H1 (cell line): ENCODE measurements around the gene ABHD14A. TPM values are rescaled to one million over a fixed set of nuclear protein-coding genes. Genes with fewer than 3 reads are reported as not detected.
A peak's percentile ranks its signal among the peaks of the same experiment; 100 is the strongest.

Source experiments
- BRCA1 ChIP-seq: IDR thresholded peaks from 2 replicates; pipeline ENCODE4 v1.6.1; 2012; ENCODE audit warnings: low read depth, low read length, improper control_type of control experiment
- CBX8 ChIP-seq: fragments of 300-800, 300-1000 bp; sonication (generic); IDR thresholded peaks from 2 replicates; pipeline ENCODE4 v1.7.1; 2016; ENCODE audit warnings: low read depth, low read length, borderline replicate concordance
- CHD2 ChIP-seq: IDR thresholded peaks from 2 replicates; pipeline ENCODE4 v1.6.1; 2012; ENCODE audit warnings: low read length, improper control_type of control experiment
- CREB1 ChIP-seq: IDR thresholded peaks from 2 replicates; pipeline ENCODE4 v1.6.1; 2012; ENCODE audit warnings: inconsistent platforms
- EP300 ChIP-seq, 2 experiments: IDR thresholded peaks; 1 replicate in 1 of 2; 2 replicates in 1 of 2; pipeline ENCODE4 v1.6.1; 2011 to 2012; ENCODE audit warnings: low read depth in 2 of 2, low read length in 2 of 2, mild to moderate bottlenecking in 2 of 2, borderline replicate concordance in 1 of 2, inconsistent platforms in 1 of 2, moderate library complexity in 1 of 2
- EZH2 ChIP-seq: fragments of 200-600 bp; sonication (generic); IDR thresholded peaks from 2 replicates; pipeline ENCODE4 v1.7.1; 2012; ENCODE audit warnings: low read depth, mild to moderate bottlenecking, moderate library complexity, low read length, inconsistent platforms; ENCODE audit not compliant: severe bottlenecking
- FOSL1 ChIP-seq: IDR thresholded peaks from 2 replicates; pipeline ENCODE4 v1.6.1; 2011; ENCODE audit warnings: mild to moderate bottlenecking, low read depth, low read length, moderate library complexity; ENCODE audit not compliant: insufficient read depth
- GTF2F1 ChIP-seq: IDR thresholded peaks from 2 replicates; pipeline ENCODE4 v1.6.1; 2012; ENCODE audit warnings: low read depth, low read length, improper control_type of control experiment, borderline replicate concordance
- KDM1A ChIP-seq: fragments of 200-600, 300-600 bp; sonication (generic); IDR thresholded peaks from 2 replicates; pipeline ENCODE4 v1.7.1; 2016; ENCODE audit warnings: mild to moderate bottlenecking, low read length, borderline replicate concordance
- PHF8 ChIP-seq: fragments of 200-600 bp; sonication (generic); conservative IDR thresholded peaks from 2 replicates; pipeline ENCODE4 v1.7.1; 2012; ENCODE audit warnings: low read depth, mild to moderate bottlenecking, inconsistent platforms, low read length, moderate library complexity
- RBBP5 ChIP-seq: IDR thresholded peaks from 2 replicates; pipeline ENCODE4 v1.7.1; 2012; ENCODE audit warnings: low read depth, mild to moderate bottlenecking, inconsistent platforms, low read length, moderate library complexity, borderline replicate concordance
- RNF2 ChIP-seq: fragments of 200-900, 300-1000 bp; sonication (generic); IDR thresholded peaks from 2 replicates; pipeline ENCODE4 v1.7.1; 2016; ENCODE audit warnings: borderline replicate concordance, low read depth, mild to moderate bottlenecking, antibody characterized with exemption, low read length; ENCODE audit not compliant: poor library complexity, severe bottlenecking; ENCODE audit errors: missing control alignments
- RXRA ChIP-seq: IDR thresholded peaks from 2 replicates; pipeline ENCODE4 v1.6.1; 2011; ENCODE audit warnings: low read depth, mild to moderate bottlenecking, low read length, moderate library complexity; ENCODE audit not compliant: insufficient read depth
- SAP30 ChIP-seq: fragments of 300-600 bp; sonication (generic); IDR thresholded peaks from 2 replicates; pipeline ENCODE4 v1.7.1; 2012; ENCODE audit warnings: low read length, moderate library complexity, mild to moderate bottlenecking, inconsistent platforms; ENCODE audit not compliant: insufficient read depth, insufficient replicate concordance
- SIN3A ChIP-seq, 2 experiments: IDR thresholded peaks in 1 of 2; conservative IDR thresholded peaks in 1 of 2; 2 replicates each; pipeline ENCODE4 v1.6.1; 2011 to 2012; ENCODE audit warnings: low read length in 2 of 2, improper control_type of control experiment in 1 of 2, low read depth in 1 of 2, mild to moderate bottlenecking in 1 of 2
- TAF1 ChIP-seq: IDR thresholded peaks from 2 replicates; pipeline ENCODE4 v1.6.1; 2011; ENCODE audit warnings: mild to moderate bottlenecking, low read depth, low read length
- polyA plus RNA-seq, 7 experiments: library from polyadenylated mRNA; depleted of rRNA in 3 of 7; stranded (reverse) in 5 of 7; unstranded in 2 of 7; fragments of >200 nt in 5 of 7; fragments of 200-250 nt in 2 of 7; gene quantifications; 1 replicate in 5 of 7; 2 replicates in 1 of 7; 4 replicates in 1 of 7; pipeline versions ENCODE4 v1.2.1 to v1.2.3, GENCODE V29; 2011 to 2013; ENCODE audit warnings: missing spikeins in 2 of 7, mixed read lengths in 2 of 7
- total RNA-seq: library from RNA; stranded (reverse); fragmentation: NEBNext Ultra II Directional; extraction: Animal tissue kit (Norgen Biotek cat#: 25700); gene quantifications from 2 replicates; pipeline ENCODE4 v1.2.1, GENCODE V29; 2021
- TF ChIP-seq, protein P1 (sequence below): IDR thresholded peaks from 2 replicates; pipeline ENCODE4 v1.6.1; 2011; ENCODE audit warnings: low read length, improper control_type of control experiment
- TF ChIP-seq, protein P2 (sequence below), 3 experiments: IDR thresholded peaks; 1 replicate in 2 of 3; 2 replicates in 1 of 3; pipeline versions ENCODE4 v1.5.1 to v1.6.1; 2011; ENCODE audit warnings: low read length in 3 of 3, mild to moderate bottlenecking in 3 of 3, inconsistent platforms in 2 of 3, low read depth in 1 of 3, moderate library complexity in 1 of 3; ENCODE audit not compliant: insufficient read depth in 1 of 3; ENCODE audit errors: control extremely low read depth in 1 of 3

Gene ABHD14A
- total and polyA plus RNA-seq, 2 of the 8 experiments (the other 6 are each of a cell fraction or from before 2014, with no cell fraction given), result 4.6 to 9.8 TPM

GRCh38 chr3:51974963-51975851, at the start of gene ABHD14A (continued):
- TF ChIP-seq KDM1A (peak; percentile 57; the same call in 1 of the 2 replicates), SAP30 (no peak), SIN3A (conservative IDR thresholded peaks at IDR 0.05 in 1 of 2, IDR thresholded peaks at IDR 0.05 in 1 of 2; ENCODE audit: low read depth in 1 of 2, low read length in 2 of 2) (no peak), EZH2 (peak; percentile 42), RBBP5 (no peak), RXRA (no peak), BRCA1 (no peak), GTF2F1 (no peak), FOSL1 (no peak), RNF2 (no peak), PHF8 (peak; percentile 20; the same call in 1 of the 2 replicates), EP300 (IDR thresholded peaks at IDR 0.05; ENCODE audit: borderline replicate concordance in 1 of 2, low read depth in 2 of 2, low read length in 2 of 2) (no peak), TAF1 (peak; percentile 43; the same call in 1 of the 2 replicates), CREB1 (no peak), CBX8 (no peak), CHD2 (no peak)
- TF ChIP-seq, protein P1, sequence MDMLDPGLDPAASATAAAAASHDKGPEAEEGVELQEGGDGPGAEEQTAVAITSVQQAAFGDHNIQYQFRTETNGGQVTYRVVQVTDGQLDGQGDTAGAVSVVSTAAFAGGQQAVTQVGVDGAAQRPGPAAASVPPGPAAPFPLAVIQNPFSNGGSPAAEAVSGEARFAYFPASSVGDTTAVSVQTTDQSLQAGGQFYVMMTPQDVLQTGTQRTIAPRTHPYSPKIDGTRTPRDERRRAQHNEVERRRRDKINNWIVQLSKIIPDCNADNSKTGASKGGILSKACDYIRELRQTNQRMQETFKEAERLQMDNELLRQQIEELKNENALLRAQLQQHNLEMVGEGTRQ, result no peak
- TF ChIP-seq, protein P2, sequence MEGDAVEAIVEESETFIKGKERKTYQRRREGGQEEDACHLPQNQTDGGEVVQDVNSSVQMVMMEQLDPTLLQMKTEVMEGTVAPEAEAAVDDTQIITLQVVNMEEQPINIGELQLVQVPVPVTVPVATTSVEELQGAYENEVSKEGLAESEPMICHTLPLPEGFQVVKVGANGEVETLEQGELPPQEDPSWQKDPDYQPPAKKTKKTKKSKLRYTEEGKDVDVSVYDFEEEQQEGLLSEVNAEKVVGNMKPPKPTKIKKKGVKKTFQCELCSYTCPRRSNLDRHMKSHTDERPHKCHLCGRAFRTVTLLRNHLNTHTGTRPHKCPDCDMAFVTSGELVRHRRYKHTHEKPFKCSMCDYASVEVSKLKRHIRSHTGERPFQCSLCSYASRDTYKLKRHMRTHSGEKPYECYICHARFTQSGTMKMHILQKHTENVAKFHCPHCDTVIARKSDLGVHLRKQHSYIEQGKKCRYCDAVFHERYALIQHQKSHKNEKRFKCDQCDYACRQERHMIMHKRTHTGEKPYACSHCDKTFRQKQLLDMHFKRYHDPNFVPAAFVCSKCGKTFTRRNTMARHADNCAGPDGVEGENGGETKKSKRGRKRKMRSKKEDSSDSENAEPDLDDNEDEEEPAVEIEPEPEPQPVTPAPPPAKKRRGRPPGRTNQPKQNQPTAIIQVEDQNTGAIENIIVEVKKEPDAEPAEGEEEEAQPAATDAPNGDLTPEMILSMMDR (IDR thresholded peaks at IDR 0.05; ENCODE audit: control extremely low read depth in 1 of 3, insufficient read depth in 1 of 3, low read depth in 1 of 3, low read length in 3 of 3), result no peak
